ENCODE results near the gene CTNNB1.

DNA sequence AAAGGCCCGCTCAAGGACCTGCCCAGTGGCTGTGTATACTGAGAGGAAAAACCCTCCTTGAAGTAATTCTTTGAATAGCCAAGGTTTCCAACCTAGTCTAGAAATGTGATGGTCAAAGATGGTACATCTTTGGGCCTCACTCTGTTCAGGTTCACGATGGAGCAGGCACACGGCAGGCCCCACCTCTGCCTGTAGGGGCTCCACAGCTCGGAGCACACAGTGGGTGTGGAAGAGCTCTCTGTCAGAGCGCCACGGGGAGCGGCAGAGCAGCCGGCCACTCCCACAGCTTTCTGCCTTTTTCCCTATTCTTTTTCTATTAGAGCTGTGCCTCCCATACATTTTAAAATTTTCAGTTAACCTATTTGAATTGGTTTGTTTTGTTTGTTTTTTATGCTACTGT, 89.5 kb downstream of the CTNNB1 start:
- no peak for TF ChIP-seq CTCF (IDR thresholded peaks at IDR 0.05; ENCODE audit: low read depth, low read length, poor library complexity, severe bottlenecking)
- no peak for TF ChIP-seq EZH2phosphoT487 (IDR thresholded peaks at IDR 0.05; ENCODE audit: borderline replicate concordance, low read length)
